HepG2 (cell line): ENCODE data around the gene TFF1. TPM values are rescaled to one million over a fixed set of nuclear protein-coding genes. Genes with fewer than 3 reads are reported as not detected.

Source experiments
- AGO2 ChIP-seq: fragments of 200-400 bp; formaldehyde crosslinking; optimal IDR thresholded peaks from 2 replicates; pipeline ENCODE3; 2017; ENCODE audit warnings: mild to moderate bottlenecking, low read depth, low read length, moderate library complexity
- E2F5 ChIP-seq: sonication (generic); formaldehyde crosslinking; conservative IDR thresholded peaks from 2 replicates; pipeline ENCODE4 v1.4.0; 2020; ENCODE audit warnings: missing genetic modification reagents
- ETV6 ChIP-seq: sonication (generic); formaldehyde crosslinking; conservative IDR thresholded peaks from 2 replicates; pipeline ENCODE4 v1.4.0; 2020; ENCODE audit warnings: missing genetic modification reagents
- FOXA3 ChIP-seq: IDR thresholded peaks from 2 replicates; pipeline ENCODE4 v1.6.1; 2016; ENCODE audit warnings: missing genetic modification reagents, missing compliant biosample characterization
- HDAC2 ChIP-seq: sonication (generic); formaldehyde crosslinking; IDR thresholded peaks from 2 replicates; pipeline ENCODE4 v1.4.0; 2020; ENCODE audit warnings: missing genetic modification reagents
- KMT2B ChIP-seq: IDR thresholded peaks from 2 replicates; pipeline ENCODE4 v1.6.1; 2016; ENCODE audit warnings: missing genetic modification reagents, missing compliant biosample characterization
- MBD4 ChIP-seq: IDR thresholded peaks from 2 replicates; pipeline ENCODE4 v1.6.1; 2012; ENCODE audit warnings: low read length, inconsistent platforms, borderline replicate concordance
- NCOA5 ChIP-seq: sonication (generic); formaldehyde crosslinking; IDR thresholded peaks from 2 replicates; pipeline ENCODE4 v1.4.0; 2020; ENCODE audit warnings: missing genetic modification reagents
- NR2F2 ChIP-seq: IDR thresholded peaks from 2 replicates; pipeline ENCODE4 v1.6.1; 2012; ENCODE audit warnings: low read depth, inconsistent platforms, borderline replicate concordance
- NR2F6 ChIP-seq, 2 experiments: IDR thresholded peaks; 2 replicates each; pipeline ENCODE4 v1.6.1; 2016; ENCODE audit warnings: antibody characterized with exemption in 1 of 2, mild to moderate bottlenecking in 1 of 2
- RFX5 ChIP-seq: IDR thresholded peaks from 2 replicates; pipeline ENCODE4 v1.6.1; 2011; ENCODE audit warnings: low read depth, low read length, improper control_type of control experiment
- SIN3A ChIP-seq: IDR thresholded peaks from 2 replicates; pipeline ENCODE4 v1.6.1; 2011; ENCODE audit warnings: low read depth, mild to moderate bottlenecking, control low read depth, low read length, borderline replicate concordance
- SMAD1 ChIP-seq: sonication (generic); formaldehyde crosslinking; IDR thresholded peaks from 2 replicates; pipeline ENCODE4 v1.4.0; 2020; ENCODE audit warnings: missing genetic modification reagents, low read depth, mild to moderate bottlenecking, borderline replicate concordance
- SOX13 ChIP-seq, 3 experiments: fragments of 450-650 bp in 1 of 3; sonication (generic) in 1 of 3; formaldehyde crosslinking in 1 of 3; IDR thresholded peaks in 2 of 3; conservative IDR thresholded peaks in 1 of 3; 2 replicates each; pipeline versions ENCODE4 v1.5.0 to v1.6.1; 2016 to 2020; ENCODE audit warnings: antibody characterized with exemption in 1 of 3, mild to moderate bottlenecking in 1 of 3, missing compliant biosample characterization in 1 of 3, missing genetic modification reagents in 1 of 3, moderate library complexity in 1 of 3
- SOX6 ChIP-seq, 2 experiments: fragments of 450-650 bp in 1 of 2; sonication (generic) in 1 of 2; formaldehyde crosslinking in 1 of 2; IDR thresholded peaks; 2 replicates each; pipeline versions ENCODE4 v1.4.0 to v1.6.1; 2017 to 2020; ENCODE audit warnings: antibody characterized with exemption in 1 of 2, mild to moderate bottlenecking in 1 of 2, missing genetic modification reagents in 1 of 2
- SRY ChIP-seq: sonication (generic); formaldehyde crosslinking; IDR thresholded peaks from 2 replicates; pipeline ENCODE4 v1.8.0; 2022; ENCODE audit warnings: mild to moderate bottlenecking, missing genetic modification reagents
- THAP9 ChIP-seq: sonication (generic); formaldehyde crosslinking; IDR thresholded peaks from 2 replicates; pipeline ENCODE4; 2020; ENCODE audit warnings: missing genetic modification reagents, mild to moderate bottlenecking, borderline replicate concordance
- ZEB1 ChIP-seq: IDR thresholded peaks from 2 replicates; pipeline ENCODE4 v1.6.1; 2012; ENCODE audit warnings: mild to moderate bottlenecking, low read depth, inconsistent platforms; ENCODE audit not compliant: insufficient replicate concordance
- ZFP37 ChIP-seq: sonication (generic); formaldehyde crosslinking; IDR thresholded peaks from 2 replicates; pipeline ENCODE4 v1.4.0; 2020; ENCODE audit warnings: missing genetic modification reagents, borderline replicate concordance
- ZNF232 ChIP-seq: sonication (generic); formaldehyde crosslinking; IDR thresholded peaks from 2 replicates; pipeline ENCODE4 v1.4.0; 2020; ENCODE audit warnings: missing genetic modification reagents, borderline replicate concordance
- ZNF337 ChIP-seq: sonication (generic); formaldehyde crosslinking; IDR thresholded peaks from 2 replicates; pipeline ENCODE4 v1.5.1; 2020; ENCODE audit warnings: missing genetic modification reagents, low read depth, mild to moderate bottlenecking, borderline replicate concordance
- ZNF589 ChIP-seq: sonication (generic); formaldehyde crosslinking; conservative IDR thresholded peaks from 2 replicates; pipeline ENCODE4 v1.8.0; 2022; ENCODE audit warnings: mild to moderate bottlenecking, moderate library complexity, missing genetic modification reagents
- ZNF597 ChIP-seq: sonication (generic); formaldehyde crosslinking; IDR thresholded peaks from 2 replicates; pipeline ENCODE4 v1.5.0; 2020; ENCODE audit warnings: missing genetic modification reagents
- polyA plus RNA-seq, 8 experiments: library from polyadenylated mRNA; depleted of rRNA in 3 of 8; stranded (reverse) in 7 of 8; unstranded in 1 of 8; fragments of >200 nt; fragmentation: Illumina TruSeq in 4 of 8; extraction: Trizol in 4 of 8; gene quantifications; 2 replicates each; pipeline versions ENCODE4 v1.2.1 to v1.2.3, GENCODE V29; 2011 to 2016; ENCODE audit warnings: low read depth in 4 of 8, missing spikeins in 1 of 8, mixed read lengths in 1 of 8; ENCODE audit not compliant: insufficient read depth in 1 of 8
- total RNA-seq, 5 experiments: library from RNA; depleted of rRNA; stranded (reverse); fragments of >200 nt; fragmentation: Illumina TruSeq; extraction: Trizol; gene quantifications; 2 replicates each; pipeline ENCODE4 v1.2.3, GENCODE V29; 2016; ENCODE audit warnings: low read depth in 1 of 5
- TF ChIP-seq, protein P1 (sequence below): sonication (generic); formaldehyde crosslinking; IDR thresholded peaks from 2 replicates; pipeline ENCODE4 v1.5.1; 2020; ENCODE audit warnings: missing genetic modification reagents, mild to moderate bottlenecking, borderline replicate concordance

TFF1 gene
- total and polyA plus RNA-seq, 2 of the 13 experiments (the other 11 are each of a cell fraction or from before 2014, with no cell fraction given) = 0.24 to 19.4 TPM

- TF ChIP-seq, protein P1, sequence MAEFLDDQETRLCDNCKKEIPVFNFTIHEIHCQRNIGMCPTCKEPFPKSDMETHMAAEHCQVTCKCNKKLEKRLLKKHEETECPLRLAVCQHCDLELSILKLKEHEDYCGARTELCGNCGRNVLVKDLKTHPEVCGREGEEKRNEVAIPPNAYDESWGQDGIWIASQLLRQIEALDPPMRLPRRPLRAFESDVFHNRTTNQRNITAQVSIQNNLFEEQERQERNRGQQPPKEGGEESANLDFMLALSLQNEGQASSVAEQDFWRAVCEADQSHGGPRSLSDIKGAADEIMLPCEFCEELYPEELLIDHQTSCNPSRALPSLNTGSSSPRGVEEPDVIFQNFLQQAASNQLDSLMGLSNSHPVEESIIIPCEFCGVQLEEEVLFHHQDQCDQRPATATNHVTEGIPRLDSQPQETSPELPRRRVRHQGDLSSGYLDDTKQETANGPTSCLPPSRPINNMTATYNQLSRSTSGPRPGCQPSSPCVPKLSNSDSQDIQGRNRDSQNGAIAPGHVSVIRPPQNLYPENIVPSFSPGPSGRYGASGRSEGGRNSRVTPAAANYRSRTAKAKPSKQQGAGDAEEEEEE (CRISPR knock-in tag) = no peak
- TF ChIP-seq ZNF232 (CRISPR knock-in tag) (0 out of 2 replicates have a peak, but pooled peaks have one; percentile 23), SOX13 (IDR thresholded peaks at IDR 0.05) (no peak), SOX13 (CRISPR knock-in tag; conservative IDR thresholded peaks at IDR 0.05 in 1 of 2, IDR thresholded peaks at IDR 0.05 in 1 of 2) (peak in 1 of 2 experiments; percentile 92; a peak in 2 of 4 replicates), NR2F6 (IDR thresholded peaks at IDR 0.05) (peak; percentile 85), NR2F6 (CRISPR knock-in tag; IDR thresholded peaks at IDR 0.05) (peak; percentile 92), MBD4 (no peak), HDAC2 (CRISPR knock-in tag) (peak; percentile 83), RFX5 (no peak), SIN3A (no peak), THAP9 (CRISPR knock-in tag) (no peak), ETV6 (CRISPR knock-in tag) (no peak), AGO2 (no peak), KMT2B (CRISPR knock-in tag) (no peak), SRY (CRISPR knock-in tag) (no peak), ZEB1 (no peak), ZNF597 (no peak), SOX6 (IDR thresholded peaks at IDR 0.05) (no peak), SOX6 (CRISPR knock-in tag; IDR thresholded peaks at IDR 0.05) (peak; percentile 91), NR2F2 (peak; percentile 83), ZNF337 (CRISPR knock-in tag) (no peak), E2F5 (CRISPR knock-in tag) (no peak), ZNF589 (no peak), FOXA3 (CRISPR knock-in tag) (peak; percentile 98), SMAD1 (CRISPR knock-in tag) (no peak), NCOA5 (no peak), ZFP37 (CRISPR knock-in tag) (no peak)
Measured at GRCh38 chr21:42386034-42386591, 19.8 kb upstream of the TFF1 start (continued).
